Kidney epithelial cell (primary cell): ENCODE results near the gene JAK1. TPM values are rescaled to one million over a fixed set of nuclear protein-coding genes. Genes with fewer than 3 reads are reported as not detected.

ENCODE experiments used
- DNase-seq: peaks from one replicate; pipeline ENCODE4 v3.0.0-alpha.2; 2010; ENCODE audit warnings: low read depth
- H3K27me3 ChIP-seq: 2 replicates; pipeline ENCODE4 v1.6.0; 2011; ENCODE audit warnings: low read length; ENCODE audit not compliant: control insufficient read depth, insufficient read depth
- H3K36me3 ChIP-seq: 2 replicates; pipeline ENCODE4 v1.5.1; 2011; ENCODE audit warnings: low read length; ENCODE audit not compliant: control insufficient read depth, insufficient read depth
- H3K4me3 ChIP-seq: 2 replicates; pipeline ENCODE4 v1.5.1; 2011; ENCODE audit warnings: low read depth, mild to moderate bottlenecking, control low read depth, low read length
- CTCF ChIP-seq: IDR thresholded peaks from 2 replicates; pipeline ENCODE4 v1.5.1; 2011; ENCODE audit warnings: mild to moderate bottlenecking, moderate library complexity, low read length, control low read depth, inconsistent platforms; ENCODE audit not compliant: insufficient read depth, poor library complexity, severe bottlenecking
- total RNA-seq: library from RNA; depleted of rRNA; stranded (reverse); fragments of >200 nt; gene quantifications from 2 replicates; pipeline ENCODE4 v1.2.3, GENCODE V29; 2015

The JAK1 gene
- total RNA-seq, 1 donor from 2014 or later = 138 TPM

- no peak for DNase-seq
- H3K4me3 ChIP-seq = no peak overlapping the region
- H3K27me3 ChIP-seq = no peaks in the 10 kb centered on the region
- H3K36me3 ChIP-seq = no peaks in the 10 kb centered on the region
- TF ChIP-seq CTCF = no peak
Observed at GRCh38 chr1:64942118-64942517, 24.2 kb downstream of the JAK1 start.

- Histone ChIP-seq H3K36me3 (no peaks in the 10 kb centered on the region), H3K27me3 (no peaks in the 10 kb centered on the region), H3K4me3 (no peak overlapping the region)
- DNase-seq = no peak
- TF ChIP-seq CTCF = no peak
Observed at GRCh38 chr1:64941461-64942117, 24.8 kb downstream of the JAK1 start.

- no peak for TF ChIP-seq CTCF
- H3K27me3 ChIP-seq = no peaks in the 10 kb centered on the region
- H3K36me3 ChIP-seq = no peaks in the 10 kb centered on the region
- DNase-seq = no peak
- no peak overlapping the region for H3K4me3 ChIP-seq
Observed at GRCh38 chr1:64940025-64940424, 26.3 kb downstream of the JAK1 start.

GRCh38 chr1:64938991-64939390 lies 27.4 kb downstream of the JAK1 start:
- DNase-seq = no peak
- Histone ChIP-seq H3K4me3 (no peak overlapping the region), H3K27me3 (no peaks in the 10 kb centered on the region), H3K36me3 (no peaks in the 10 kb centered on the region)
- TF ChIP-seq CTCF = no peak

- H3K27me3 ChIP-seq = no peaks in the 10 kb centered on the region
- no peak for TF ChIP-seq CTCF
- H3K36me3 ChIP-seq = no peaks in the 10 kb centered on the region
- DNase-seq = no peak
- no peak overlapping the region for H3K4me3 ChIP-seq
Observed at GRCh38 chr1:64936956-64937355, 29.4 kb downstream of the JAK1 start.

- TF ChIP-seq CTCF = no peak
- Histone ChIP-seq H3K4me3 (no peak overlapping the region), H3K36me3 (no peaks in the 10 kb centered on the region), H3K27me3 (no peaks in the 10 kb centered on the region)
- DNase-seq = no peak
Observed at GRCh38 chr1:64935551-64936155, 30.7 kb downstream of the JAK1 start.
